Tibial nerve (tissue), 4 donors: ENCODE measurements around the gene SYCP1. TPM values are rescaled to one million over a fixed set of nuclear protein-coding genes. Genes with fewer than 3 reads are reported as not detected.
"Not testable (repeated sequence)": the region's sequence is repeated elsewhere in the genome, so short reads cannot be mapped to it uniquely, and the experiment has no call there.

Source experiments
- DNase-seq, 2 donors: peaks; one replicate each; pipeline ENCODE4 v3.0.0-alpha.2; 2019; ENCODE audit warnings: low spot score in 2 of 2
- H3K27ac ChIP-seq, 4 donors: fragments of 200-600 bp; sonication (generic) in 3 of 4; one replicate each; pipeline ENCODE4 v1.5.1; 2017 to 2019; ENCODE audit warnings: mild to moderate bottlenecking in 1 of 4
- H3K27me3 ChIP-seq, 2 donors: fragments of 200-600 bp; sonication (generic) in 1 of 2; one replicate each; pipeline versions ENCODE4 v1.5.1 to v1.6.0; 2017 to 2019
- H3K36me3 ChIP-seq, 3 donors: fragments of 200-600 bp; sonication (generic); one replicate each; pipeline ENCODE4 v1.5.1; 2018 to 2019
- H3K4me1 ChIP-seq, 4 donors: fragments of 200-600 bp; sonication (generic) in 3 of 4; one replicate each; pipeline ENCODE4 v1.5.1; 2017 to 2019
- H3K4me3 ChIP-seq, 4 donors: fragments of 200-600 bp; sonication (generic) in 3 of 4; one replicate each; pipeline ENCODE4 v1.5.1; 2017 to 2019; ENCODE audit warnings: mild to moderate bottlenecking in 1 of 4, moderate library complexity in 1 of 4
- H3K9me3 ChIP-seq, 4 donors: fragments of 200-600 bp; sonication (generic) in 3 of 4; one replicate each; pipeline ENCODE4 v1.5.1; 2017 to 2019
- EP300 ChIP-seq, 2 donors: sonication (generic); formaldehyde crosslinking; IDR thresholded peaks; one replicate each; pipeline ENCODE4 v1.6.1; 2017; ENCODE audit warnings: antibody characterized with exemption in 2 of 2, mild to moderate bottlenecking in 1 of 2
- POLR2A ChIP-seq, 2 donors: fragments of 450-650 bp; IDR thresholded peaks; one replicate each; pipeline ENCODE4 v1.6.1; 2017; ENCODE audit warnings: antibody characterized with exemption in 2 of 2, mild to moderate bottlenecking in 2 of 2, moderate library complexity in 2 of 2
- WGBS, 2 donors: methylation state at CpG; one replicate each; pipeline ENCODE4 v1.1.5; 2018; 5-methylcytosine and 5-hydroxymethylcytosine counted together
- total RNA-seq, 4 donors: library from RNA; depleted of rRNA; stranded (reverse); fragments of >200 nt; gene quantifications; one replicate each; pipeline ENCODE4 v1.1.0, GENCODE V29; 2016
- TF ChIP-seq, protein P1 (sequence below), 5 experiments: fragments of 200-600 bp in 3 of 5; fragments of 450-650 bp in 2 of 5; sonication (generic) in 3 of 5; IDR thresholded peaks; one replicate each; pipeline ENCODE4 v1.5.1; 2016 to 2019; ENCODE audit warnings: antibody characterized with exemption in 5 of 5, mild to moderate bottlenecking in 3 of 5, moderate library complexity in 2 of 5

Gene SYCP1, protein sequence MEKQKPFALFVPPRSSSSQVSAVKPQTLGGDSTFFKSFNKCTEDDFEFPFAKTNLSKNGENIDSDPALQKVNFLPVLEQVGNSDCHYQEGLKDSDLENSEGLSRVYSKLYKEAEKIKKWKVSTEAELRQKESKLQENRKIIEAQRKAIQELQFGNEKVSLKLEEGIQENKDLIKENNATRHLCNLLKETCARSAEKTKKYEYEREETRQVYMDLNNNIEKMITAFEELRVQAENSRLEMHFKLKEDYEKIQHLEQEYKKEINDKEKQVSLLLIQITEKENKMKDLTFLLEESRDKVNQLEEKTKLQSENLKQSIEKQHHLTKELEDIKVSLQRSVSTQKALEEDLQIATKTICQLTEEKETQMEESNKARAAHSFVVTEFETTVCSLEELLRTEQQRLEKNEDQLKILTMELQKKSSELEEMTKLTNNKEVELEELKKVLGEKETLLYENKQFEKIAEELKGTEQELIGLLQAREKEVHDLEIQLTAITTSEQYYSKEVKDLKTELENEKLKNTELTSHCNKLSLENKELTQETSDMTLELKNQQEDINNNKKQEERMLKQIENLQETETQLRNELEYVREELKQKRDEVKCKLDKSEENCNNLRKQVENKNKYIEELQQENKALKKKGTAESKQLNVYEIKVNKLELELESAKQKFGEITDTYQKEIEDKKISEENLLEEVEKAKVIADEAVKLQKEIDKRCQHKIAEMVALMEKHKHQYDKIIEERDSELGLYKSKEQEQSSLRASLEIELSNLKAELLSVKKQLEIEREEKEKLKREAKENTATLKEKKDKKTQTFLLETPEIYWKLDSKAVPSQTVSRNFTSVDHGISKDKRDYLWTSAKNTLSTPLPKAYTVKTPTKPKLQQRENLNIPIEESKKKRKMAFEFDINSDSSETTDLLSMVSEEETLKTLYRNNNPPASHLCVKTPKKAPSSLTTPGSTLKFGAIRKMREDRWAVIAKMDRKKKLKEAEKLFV
- not detected for total RNA-seq

DNA sequence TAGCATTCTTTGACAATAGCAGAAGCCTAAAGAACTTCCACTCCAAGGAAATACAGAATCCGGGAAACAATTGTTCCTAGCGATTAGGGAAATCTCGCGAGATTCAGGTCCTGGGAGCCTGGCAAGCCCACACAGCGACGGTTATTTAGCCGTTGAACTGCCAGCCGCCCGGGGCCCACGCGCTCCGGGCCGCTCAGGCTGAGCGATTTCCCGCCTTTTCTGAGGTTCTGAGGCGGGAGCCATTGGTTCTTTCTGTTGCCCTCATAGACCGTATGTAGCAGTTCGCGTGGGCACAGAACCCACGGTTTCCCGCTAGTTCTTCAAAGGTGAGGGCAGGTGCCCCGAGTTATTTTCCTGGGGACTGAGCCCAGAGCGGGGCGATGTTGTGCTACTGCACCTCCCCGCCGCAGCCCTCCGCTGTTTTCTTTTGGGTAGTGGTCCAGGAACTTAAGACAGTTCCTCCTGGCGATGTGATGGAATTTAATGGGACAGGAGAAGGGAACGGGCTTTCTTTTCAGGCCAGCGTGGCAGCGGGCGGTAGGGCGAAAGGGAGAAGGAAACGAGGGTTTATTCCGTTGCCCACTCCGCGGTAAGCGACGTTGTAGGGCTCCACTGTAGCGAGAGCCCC is at the start of gene SYCP1:
Gene SYCP1 (plus strand): TSS at position 171 of the 628 bp plus-strand sequence. CDS start 602 bp downstream, outside the sequence.
- 32 to 42% methylated on average over 40 of the region's 40 CpGs for WGBS, 2 donors
- TF ChIP-seq, protein P1, sequence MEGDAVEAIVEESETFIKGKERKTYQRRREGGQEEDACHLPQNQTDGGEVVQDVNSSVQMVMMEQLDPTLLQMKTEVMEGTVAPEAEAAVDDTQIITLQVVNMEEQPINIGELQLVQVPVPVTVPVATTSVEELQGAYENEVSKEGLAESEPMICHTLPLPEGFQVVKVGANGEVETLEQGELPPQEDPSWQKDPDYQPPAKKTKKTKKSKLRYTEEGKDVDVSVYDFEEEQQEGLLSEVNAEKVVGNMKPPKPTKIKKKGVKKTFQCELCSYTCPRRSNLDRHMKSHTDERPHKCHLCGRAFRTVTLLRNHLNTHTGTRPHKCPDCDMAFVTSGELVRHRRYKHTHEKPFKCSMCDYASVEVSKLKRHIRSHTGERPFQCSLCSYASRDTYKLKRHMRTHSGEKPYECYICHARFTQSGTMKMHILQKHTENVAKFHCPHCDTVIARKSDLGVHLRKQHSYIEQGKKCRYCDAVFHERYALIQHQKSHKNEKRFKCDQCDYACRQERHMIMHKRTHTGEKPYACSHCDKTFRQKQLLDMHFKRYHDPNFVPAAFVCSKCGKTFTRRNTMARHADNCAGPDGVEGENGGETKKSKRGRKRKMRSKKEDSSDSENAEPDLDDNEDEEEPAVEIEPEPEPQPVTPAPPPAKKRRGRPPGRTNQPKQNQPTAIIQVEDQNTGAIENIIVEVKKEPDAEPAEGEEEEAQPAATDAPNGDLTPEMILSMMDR (IDR thresholded peaks at IDR 0.05) = no peak
- no peak for TF ChIP-seq EP300 (IDR thresholded peaks at IDR 0.05)
- TF ChIP-seq POLR2A (IDR thresholded peaks at IDR 0.05) = no peak
- Histone ChIP-seq H3K4me1 (no peaks in the 10 kb centered on the region), H3K27me3 (peaks cover 0 to 26% of the 10 kb centered on the region in 2 donors), H3K36me3 (no peaks in the 10 kb centered on the region), H3K9me3 (no peaks in the 10 kb centered on the region), H3K4me3 (peak within 1 kb of the TSS in 1 of 4 donors; percentile 20), H3K27ac (no peak within 1 kb of the TSS)
- DNase-seq = no peak

DNA sequence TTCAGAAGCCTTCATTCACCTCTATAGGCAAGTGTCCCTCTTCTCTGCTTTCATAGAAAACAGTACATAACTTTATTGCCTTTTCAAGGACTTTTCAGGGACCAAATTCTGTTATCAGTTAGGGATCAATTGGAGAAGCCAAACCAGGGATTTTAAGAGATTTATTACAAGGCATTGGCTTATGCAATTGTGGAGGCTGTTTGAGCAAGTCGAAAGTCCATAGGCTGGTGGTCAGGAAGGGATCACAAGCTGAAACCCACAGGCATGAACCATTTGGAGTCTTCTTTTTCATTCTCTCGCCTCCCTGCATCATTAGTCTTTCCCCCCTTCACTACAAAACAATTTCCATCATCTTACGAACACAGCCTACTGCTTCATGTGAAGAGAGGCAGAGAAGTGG is 34.8 kb upstream of the SYCP1 start:
- H3K27me3 ChIP-seq = no peaks in the 10 kb centered on the region
- no peak overlapping the region for H3K27ac ChIP-seq

DNA sequence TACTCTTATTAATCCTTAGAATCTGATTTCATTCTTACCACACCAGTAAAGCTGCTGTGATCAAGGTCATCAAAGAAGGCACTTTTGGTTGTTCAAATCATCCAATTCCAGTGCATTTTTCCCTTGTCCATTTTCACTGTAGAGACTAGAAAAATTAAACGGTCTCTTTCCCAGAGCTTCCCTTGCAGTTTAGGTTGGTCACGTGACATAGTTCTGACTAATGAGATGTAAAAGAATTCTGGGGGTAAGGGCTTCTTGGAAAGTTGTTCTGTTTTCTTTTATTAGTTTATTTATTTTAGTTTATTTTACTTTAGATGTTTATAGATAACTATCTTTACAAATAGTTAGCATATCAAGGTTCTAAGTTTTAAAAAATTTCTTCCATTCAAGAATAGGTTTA is 34.3 kb upstream of the SYCP1 start:
- H3K9me3 ChIP-seq = no peaks in the 10 kb centered on the region
- 79 to 90% methylated on average over 2 of the region's 2 CpGs for WGBS, 2 donors
- H3K36me3 ChIP-seq = no peaks in the 10 kb centered on the region
- no peak overlapping the region for H3K27ac ChIP-seq
- H3K4me3 ChIP-seq = no peak overlapping the region
- TF ChIP-seq EP300 (IDR thresholded peaks at IDR 0.05) = no peak
- TF ChIP-seq, protein P1 (IDR thresholded peaks at IDR 0.05) = no peak
- TF ChIP-seq POLR2A (IDR thresholded peaks at IDR 0.05) = no peak
- no peaks in the 10 kb centered on the region for H3K27me3 ChIP-seq
- DNase-seq = no peak
- H3K4me1 ChIP-seq = no peaks in the 10 kb centered on the region

More for the DNA sequence above, 34.8 kb upstream of the SYCP1 start:
- 68 to 77% methylated on average over 3 of the region's 3 CpGs for WGBS, 2 donors
- TF ChIP-seq, protein P1 (IDR thresholded peaks at IDR 0.05) = no peak
- TF ChIP-seq EP300 (IDR thresholded peaks at IDR 0.05) = no peak
- TF ChIP-seq POLR2A (IDR thresholded peaks at IDR 0.05) = no peak
- DNase-seq = no peak
- H3K36me3 ChIP-seq = no peaks in the 10 kb centered on the region
- H3K9me3 ChIP-seq = no peaks in the 10 kb centered on the region
- no peak overlapping the region for H3K4me3 ChIP-seq
- H3K4me1 ChIP-seq = no peaks in the 10 kb centered on the region

DNA sequence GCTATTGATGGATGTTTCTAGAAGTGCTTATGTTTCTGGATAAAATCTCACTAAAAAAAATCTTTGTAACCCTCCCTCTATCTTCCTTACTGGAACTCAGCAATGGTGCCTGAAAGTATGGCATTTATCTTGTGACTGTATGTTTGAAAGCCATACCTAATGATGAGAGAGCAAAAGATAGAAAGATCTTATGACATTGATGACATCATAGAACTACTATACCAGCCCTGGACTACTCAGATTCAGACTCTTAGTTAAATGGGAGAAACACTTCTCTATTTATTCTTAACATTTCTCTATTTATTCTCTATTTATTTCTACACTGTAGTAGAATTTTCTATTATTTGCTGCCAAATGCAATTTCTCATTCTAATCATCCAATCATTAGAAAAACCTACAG is 32.7 kb upstream of the SYCP1 start:
- H3K4me3 ChIP-seq = no peak overlapping the region
- H3K4me1 ChIP-seq = no peaks in the 10 kb centered on the region
- no peaks in the 10 kb centered on the region for H3K9me3 ChIP-seq
- TF ChIP-seq POLR2A (IDR thresholded peaks at IDR 0.05) = no peak
- H3K36me3 ChIP-seq = no peaks in the 10 kb centered on the region
- no peaks in the 10 kb centered on the region for H3K27me3 ChIP-seq
- DNase-seq = no peak
- H3K27ac ChIP-seq = no peak overlapping the region

DNA sequence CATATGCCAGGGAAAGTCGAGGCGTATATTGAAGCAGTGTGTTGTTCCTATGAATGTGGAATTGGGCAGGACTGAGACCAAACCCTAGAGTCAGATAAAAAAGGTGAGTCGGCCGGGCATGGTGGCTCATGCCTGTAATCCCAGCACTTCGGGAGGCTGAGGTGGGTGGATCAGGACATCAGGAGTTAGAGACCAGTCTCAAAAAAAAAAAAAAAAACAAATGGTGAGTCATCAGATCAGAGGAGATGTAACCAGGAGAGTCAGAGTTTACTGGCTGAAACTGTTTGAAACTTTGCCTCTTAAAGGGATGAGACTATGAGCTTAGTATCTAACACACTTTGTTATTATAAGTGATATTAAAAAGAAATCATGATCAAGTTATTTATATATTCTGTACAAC is 26.4 kb upstream of the SYCP1 start:
- 82% methylated on average over 5 of the region's 5 CpGs for WGBS, 2 donors
- H3K36me3 ChIP-seq = no peaks in the 10 kb centered on the region

DNA sequence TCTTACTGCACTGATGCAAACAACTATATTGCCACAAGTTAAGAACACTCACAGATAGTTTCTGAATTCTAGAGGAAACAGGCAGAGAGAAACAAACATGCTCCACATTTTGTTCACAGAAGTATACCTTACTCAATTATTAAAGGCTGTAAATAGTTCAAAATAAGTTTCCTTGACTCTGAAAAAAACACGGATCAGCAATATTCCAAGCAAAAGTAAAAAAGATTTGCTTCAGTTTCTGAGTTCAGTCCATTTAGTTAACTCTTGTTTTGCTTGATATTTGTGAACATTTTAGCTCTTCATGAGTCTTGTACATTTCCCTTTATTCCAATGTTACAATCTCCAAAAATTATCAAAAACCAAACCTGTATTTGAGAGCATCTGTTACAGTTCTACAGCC is 24.6 kb upstream of the SYCP1 start:
- not testable (repeated sequence) for H3K36me3 ChIP-seq

More for the DNA sequence above, 26.4 kb upstream of the SYCP1 start:
- Histone ChIP-seq H3K27ac (no peak overlapping the region), H3K4me3 (no peak overlapping the region), H3K27me3 (no peaks in the 10 kb centered on the region), H3K4me1 (no peaks in the 10 kb centered on the region), H3K9me3 (no peaks in the 10 kb centered on the region)
- DNase-seq = no peak
- no peak for TF ChIP-seq POLR2A (IDR thresholded peaks at IDR 0.05)
- no peak for TF ChIP-seq EP300 (IDR thresholded peaks at IDR 0.05)
- TF ChIP-seq, protein P1 (IDR thresholded peaks at IDR 0.05) = no peak

More for the DNA sequence above, 24.6 kb upstream of the SYCP1 start:
- not testable (repeated sequence) for H3K27ac ChIP-seq, H3K27me3 ChIP-seq, H3K9me3 ChIP-seq, H3K4me3 ChIP-seq, H3K4me1 ChIP-seq, DNase-seq
- 56 to 60% methylated on average over 1 of the region's 1 CpG for WGBS, 2 donors
